ENCODE results near the gene GLIPR1. TPM values are rescaled to one million over a fixed set of nuclear protein-coding genes. Genes with fewer than 3 reads are reported as not detected.

The GLIPR1 gene
- 28.2 to 39.3 TPM (median 31.1 TPM) in 5 replicates for total RNA-seq (2022; extraction: Qiagen RNA extraction)

GRCh38 chr12:75480469-75480949 is at the start of gene GLIPR1:
TSS of gene GLIPR1 (plus strand) at chr12:75480755. CDS start at chr12:75480881, 126 bp downstream.

GRCh38 chr12:75511116-75512048 is 30.8 kb downstream of the GLIPR1 start, which contains the start of gene KRR1:
TSS of gene KRR1 (minus strand) at chr12:75511609. CDS start at chr12:75511597, 12 bp downstream.

Other genes with a start within 250 kb of the GLIPR1 start
- 0.57 to 1.4 TPM (median 1.2 TPM) in 5 replicates for gene CAPS2, start 150.4 kb upstream of the GLIPR1 start, total RNA-seq (2022; extraction: Qiagen RNA extraction)
- not detected in 5 replicates for gene GLIPR1L1, start 146.1 kb upstream of the GLIPR1 start, total RNA-seq (2022; extraction: Qiagen RNA extraction)
- gene GLIPR1L2, start 89.7 kb upstream of the GLIPR1 start, total RNA-seq (2022; extraction: Qiagen RNA extraction), result 0.08 to 0.25 TPM (median 0.11 TPM) in 5 replicates
- gene KRR1, start 30.9 kb downstream of the GLIPR1 start, total RNA-seq (2022; extraction: Qiagen RNA extraction), result 53.1 to 76.5 TPM (median 62.6 TPM) in 5 replicates

All from A549 treated with dexamethasone at 1 μM for 4 hours (cell line).